GM18508 (cell line): ENCODE data around the gene CDK5RAP2.

Experiments
- ATAC-seq: cut with Tn5 transposase; IDR thresholded peaks from one replicate; pipeline ENCODE4 v1.9.1; 2021; ENCODE audit warnings: moderate number of reproducible peaks; ENCODE audit not compliant: insufficient read depth, unreplicated experiment

The CDK5RAP2 gene

DNA sequence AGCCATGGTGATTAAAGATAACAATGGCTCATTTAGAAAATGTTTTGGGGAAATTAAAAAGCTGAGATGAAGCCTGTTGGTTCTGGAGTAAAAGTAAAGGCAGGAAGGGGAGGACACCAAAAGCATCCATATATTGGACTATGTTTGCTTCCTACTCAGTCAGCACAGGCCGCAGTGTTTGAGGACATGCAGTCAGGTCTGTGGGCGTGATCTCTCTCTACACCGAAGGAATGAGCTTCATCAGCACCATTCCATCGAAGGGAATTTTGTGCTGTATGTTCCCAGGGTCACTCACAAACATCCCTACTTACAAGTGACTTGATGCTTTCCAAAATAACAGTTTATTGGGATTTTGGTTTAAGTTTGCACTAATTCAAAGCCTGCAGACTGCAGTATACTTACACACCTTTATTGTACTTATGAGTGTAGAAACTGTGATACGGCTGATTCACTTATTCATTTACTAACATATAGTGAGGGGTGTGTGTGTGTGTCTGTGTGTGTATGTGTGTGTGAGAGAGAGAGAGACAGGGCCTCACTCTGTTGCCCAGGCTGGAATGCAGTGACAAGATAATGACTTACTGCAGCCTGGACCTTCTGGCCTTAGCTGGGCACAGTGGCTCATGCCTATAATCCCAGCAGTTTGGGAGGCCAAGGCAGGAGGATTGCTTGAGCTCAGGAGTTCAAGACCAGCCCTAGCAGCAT is 13.4 kb upstream of the CDK5RAP2 start:
- ATAC-seq = no peak

DNA sequence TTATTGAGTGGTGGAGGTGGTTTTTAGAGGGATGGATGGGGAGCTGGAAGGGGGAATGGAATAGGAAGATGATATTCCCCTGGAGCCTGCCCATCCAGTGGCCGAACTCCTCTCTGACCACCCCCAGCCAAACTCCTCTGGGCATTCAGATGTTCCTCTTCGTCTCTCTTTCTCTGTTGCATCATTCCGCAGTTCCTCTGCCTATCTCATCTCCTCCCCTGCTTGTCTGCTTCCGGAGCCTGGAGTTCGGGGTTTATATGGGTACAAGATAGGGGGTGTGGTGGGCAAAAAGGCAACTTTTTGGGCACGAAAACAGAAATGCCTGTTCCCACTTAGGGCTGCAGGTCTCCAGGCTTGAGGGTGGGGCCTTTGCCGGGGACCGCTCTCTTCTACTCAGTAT is 12.2 kb upstream of the CDK5RAP2 start:
- ATAC-seq = no peak

DNA sequence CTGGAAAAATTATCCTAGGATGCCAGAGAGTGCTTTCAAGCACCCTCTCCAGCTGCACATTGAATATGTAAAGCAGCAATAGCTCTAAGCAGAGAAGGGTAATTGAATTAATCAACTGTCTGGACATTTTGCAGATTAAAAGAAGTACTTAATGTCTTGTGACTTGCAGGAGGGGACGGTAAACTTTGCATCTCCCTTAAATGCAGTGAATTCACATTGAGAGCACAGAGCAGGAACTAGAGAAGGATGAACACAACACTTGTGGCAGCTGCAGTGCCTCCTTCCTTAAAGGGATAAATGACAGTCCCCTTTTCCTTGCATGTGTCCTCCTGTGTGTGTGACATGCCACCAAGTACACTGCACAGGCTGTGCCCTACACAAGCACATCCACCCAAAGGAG is 7.4 kb upstream of the CDK5RAP2 start:
- ATAC-seq = no peak

DNA sequence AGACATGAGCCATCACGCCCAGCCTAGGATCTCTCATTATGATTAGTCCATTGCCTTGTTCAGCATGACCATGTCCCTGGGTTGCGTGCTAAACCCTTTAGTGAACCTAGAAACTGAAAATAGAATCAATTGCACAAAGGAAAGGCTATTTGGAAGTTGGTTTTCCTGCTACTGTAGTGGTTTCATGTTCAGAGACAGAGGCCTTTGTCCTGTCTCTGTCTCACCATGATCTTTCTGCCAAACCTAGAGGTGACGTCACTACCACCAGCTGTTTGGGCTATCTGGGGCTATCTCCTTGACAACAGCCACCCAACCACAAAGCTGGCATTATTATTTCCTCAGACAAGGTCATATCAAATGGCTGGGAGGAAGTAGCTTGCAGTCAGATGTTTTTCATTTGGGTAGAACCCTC is 4.0 kb upstream of the CDK5RAP2 start:
- ATAC-seq = peak; percentile 44

DNA sequence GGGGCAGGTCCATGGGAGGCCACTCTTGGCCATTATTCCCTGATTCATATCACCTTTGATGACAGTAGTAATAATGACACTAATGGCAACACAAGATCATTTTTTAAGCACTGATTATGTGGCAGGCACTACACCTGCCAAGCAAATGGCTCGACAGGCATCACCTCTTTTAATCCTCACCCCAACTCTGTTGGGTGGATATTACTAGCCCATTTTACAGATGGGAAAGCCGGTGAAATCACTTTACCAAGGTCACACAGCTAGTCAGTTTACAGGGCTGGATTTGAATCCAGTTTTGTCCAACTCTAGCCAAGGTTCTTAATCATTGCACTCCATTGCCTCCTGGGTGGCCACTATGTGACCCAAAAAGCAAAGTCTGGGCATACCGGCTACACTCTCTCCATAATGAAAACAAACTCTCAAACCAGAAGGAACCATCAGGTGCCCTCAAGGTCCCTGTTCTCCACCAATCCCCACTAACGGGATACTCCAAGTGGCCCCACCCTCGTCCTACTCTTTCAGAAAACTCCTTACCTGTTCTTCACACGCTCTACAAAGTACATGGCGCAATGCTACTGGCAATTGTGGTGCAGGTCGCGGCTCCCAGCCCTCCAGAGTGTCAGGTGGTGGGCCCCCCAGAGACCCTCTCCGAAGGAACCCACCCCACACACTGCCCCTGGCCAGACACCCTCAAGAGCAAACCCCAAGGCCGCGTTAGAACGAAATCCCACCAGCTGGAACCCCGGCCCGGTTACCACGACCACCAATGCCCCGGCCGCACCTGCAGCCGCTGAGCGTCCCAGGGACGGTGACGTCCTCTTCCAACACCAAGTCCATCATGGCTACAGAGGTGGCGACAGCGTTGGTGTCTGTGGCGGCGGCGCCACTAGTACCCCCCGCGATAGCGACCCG is 572 bp downstream of the CDK5RAP2 start:
- ATAC-seq = peak; percentile 11

DNA sequence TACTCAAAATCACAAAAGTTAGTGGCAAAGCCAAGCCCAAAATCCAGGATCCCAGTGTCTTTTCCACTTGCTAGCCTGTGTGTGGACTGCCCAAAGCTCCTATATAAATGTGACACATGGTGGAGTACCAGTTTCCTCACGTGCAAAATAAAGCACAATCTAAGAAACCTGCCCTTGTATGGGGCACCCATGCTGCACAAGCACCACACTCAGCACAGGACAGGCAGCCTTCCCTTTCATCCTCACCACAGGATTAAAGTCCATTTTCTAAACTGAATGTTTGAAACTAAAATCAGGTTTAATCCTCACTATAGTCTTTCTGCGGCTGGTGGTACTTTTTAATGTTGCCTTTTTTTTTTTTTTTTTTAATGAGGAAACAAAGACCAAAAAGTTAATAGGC is 5.5 kb downstream of the CDK5RAP2 start:
- no peak for ATAC-seq

DNA sequence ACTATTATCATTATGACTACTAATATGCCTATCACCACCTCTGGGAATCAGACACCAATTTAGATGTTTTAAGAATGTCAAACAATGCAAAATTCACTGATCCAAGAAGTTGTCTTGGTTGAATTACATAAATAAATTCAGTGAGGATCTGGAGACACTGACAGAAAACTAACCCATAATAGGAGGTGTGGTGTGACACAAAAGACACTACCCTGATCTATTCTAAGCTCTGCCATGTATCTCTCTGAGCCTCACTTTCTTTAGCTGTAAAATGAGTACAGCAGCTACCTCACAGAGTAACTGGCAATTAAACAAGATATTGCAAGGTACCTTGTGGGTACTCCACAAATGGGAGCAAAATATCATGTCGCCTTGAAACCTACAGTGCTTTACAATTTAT is 7.5 kb downstream of the CDK5RAP2 start:
- ATAC-seq = no peak

DNA sequence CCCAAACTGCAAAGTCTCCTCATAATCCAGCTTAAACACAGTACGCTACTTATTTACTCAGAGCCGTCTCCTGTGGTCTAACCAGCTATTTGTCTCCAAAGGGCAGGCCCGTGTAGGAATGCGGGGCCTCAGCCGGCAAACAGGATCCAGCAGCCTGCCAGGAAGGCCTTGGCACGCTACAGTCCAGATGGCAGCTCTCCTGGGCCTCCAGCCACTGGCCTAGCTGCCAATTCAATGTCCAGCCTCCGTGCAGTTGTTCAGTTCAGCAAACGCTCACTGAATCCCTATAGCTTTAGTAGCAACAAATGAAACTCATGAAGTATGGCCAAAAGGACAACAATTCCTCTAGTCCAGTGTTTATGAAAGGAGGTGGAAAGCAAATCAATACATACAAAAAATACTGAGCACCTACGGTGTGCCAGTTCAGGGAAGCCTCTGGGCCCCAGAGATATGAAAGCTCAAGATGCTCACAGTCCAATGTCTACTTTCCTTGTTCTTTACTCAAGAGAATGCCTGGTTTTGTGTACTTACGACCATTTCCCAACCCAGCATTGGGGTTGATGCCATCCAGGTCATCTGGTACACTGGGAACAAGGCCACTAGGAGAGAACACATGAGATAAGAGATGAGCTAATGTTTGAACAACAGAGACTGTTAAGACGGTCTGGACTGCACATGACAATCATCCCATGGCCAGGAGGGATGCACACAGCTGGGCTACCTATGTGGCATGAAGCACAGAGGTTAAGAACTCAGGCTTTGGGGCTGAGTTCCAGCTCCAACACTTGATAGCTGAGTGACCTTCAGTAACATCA is 8.3 kb downstream of the CDK5RAP2 start:
- ATAC-seq = no peak

DNA sequence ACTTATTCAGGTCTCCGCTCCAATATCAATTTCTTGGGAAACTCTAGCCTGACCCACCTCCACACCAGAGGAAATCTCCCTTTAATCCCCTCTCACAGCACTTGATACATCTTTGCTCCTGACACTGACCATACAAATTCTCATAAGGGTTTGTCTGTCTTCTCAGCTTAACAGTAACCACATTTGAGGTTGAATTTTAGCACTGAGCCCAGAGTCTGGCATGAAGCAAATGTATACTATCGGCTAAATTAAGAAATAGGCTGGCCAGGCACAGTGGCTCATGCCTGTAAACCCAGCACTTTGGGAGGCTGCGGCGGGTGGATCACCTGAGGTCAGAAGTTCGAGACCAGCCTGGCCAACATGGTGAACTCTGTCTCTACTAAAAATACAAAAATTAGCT is 9.7 kb downstream of the CDK5RAP2 start:
- no peak for ATAC-seq

DNA sequence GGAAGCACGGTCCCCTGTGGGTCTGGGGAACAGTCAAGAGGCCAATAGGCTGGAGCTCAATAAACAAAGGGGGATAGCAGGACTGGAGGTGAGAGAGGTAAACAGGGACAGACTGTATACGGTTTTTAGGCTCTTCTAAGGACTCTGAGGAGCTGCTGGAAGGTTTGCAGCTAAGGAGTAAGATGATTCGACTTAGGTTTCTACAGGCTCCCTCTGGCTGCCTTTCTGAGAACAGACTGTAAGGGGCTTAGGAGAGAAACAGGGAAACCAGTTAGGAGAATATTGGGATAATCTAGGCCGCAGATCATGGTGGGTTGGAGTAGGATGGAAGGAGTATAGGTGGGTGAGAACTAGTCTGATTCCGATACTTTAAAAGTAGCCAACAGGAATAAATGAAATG is 10.4 kb downstream of the CDK5RAP2 start:
- no peak for ATAC-seq

DNA sequence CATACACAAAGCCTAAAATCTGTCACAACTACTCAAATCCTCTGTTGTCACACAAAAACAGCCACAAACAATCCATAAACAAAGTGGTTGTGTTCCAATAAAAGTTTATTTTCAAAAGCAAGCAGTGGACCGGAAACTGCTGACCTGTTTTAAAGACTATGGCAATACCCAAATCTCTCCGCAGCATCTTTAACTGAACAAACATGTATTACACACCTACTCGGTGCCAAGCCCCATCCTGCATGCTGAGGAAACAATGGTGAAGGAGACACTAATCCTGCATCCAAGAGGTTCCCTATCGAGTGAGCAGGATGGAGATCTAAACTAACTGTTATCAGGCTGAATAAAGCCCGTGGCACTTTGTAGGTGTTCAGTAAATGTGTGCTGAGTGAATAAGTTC is 11.2 kb downstream of the CDK5RAP2 start:
- no peak for ATAC-seq

DNA sequence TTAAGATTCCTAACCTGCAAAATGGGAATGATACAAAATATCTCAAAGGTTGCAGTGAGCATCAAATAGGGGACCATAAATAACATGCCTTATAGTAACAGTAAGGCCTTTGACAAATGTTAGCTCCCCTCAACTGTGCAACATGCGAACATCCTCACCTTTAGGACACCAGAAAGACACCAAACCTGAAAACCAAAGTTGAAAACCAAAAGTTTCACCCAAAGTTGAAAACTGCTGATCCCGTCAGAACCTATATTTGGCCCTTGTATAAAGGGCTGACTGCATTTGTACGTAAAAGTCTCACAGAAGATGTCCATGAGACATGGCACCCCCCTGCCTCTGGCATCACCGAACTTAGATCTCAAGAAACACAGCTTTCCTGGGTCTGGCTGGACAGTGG is 12.1 kb downstream of the CDK5RAP2 start:
- no peak for ATAC-seq

DNA sequence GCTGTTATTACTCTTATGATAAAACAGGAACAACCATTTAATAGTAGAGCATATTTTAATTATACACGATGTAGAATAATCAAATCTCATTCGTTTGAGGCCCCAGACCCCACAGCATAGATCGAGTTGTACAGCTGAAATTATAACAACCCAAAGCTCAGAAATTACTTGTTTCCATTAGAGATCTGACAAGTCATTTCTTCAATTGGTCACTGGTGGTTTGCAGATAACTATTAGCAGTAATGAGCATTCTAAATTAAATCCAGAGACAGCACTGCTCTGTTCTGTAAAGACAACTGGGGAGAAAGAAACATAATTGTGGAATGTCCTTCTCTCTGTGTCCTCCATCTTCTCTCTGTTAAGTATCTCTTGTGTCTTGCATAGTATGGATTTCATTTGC is 12.9 kb downstream of the CDK5RAP2 start:
- ATAC-seq = no peak

DNA sequence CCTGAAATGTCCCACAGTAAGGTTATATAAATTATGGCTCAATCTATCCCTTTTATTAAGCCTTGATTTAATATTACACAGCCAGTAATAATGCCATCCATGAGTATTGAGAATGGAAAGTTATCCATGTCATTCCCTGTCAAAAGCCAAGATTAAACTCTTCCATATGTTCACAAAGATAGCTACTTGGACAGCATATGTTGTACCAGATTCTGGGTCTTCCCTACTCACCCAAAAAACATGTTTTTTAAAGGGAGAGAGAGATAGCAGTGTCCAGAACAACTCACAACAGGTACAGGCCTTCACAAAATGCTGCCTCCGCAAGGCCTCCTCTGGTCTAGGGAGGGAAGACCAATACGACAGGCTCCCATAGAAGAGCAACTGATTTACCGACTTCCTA is 15.4 kb downstream of the CDK5RAP2 start:
- ATAC-seq = no peak

DNA sequence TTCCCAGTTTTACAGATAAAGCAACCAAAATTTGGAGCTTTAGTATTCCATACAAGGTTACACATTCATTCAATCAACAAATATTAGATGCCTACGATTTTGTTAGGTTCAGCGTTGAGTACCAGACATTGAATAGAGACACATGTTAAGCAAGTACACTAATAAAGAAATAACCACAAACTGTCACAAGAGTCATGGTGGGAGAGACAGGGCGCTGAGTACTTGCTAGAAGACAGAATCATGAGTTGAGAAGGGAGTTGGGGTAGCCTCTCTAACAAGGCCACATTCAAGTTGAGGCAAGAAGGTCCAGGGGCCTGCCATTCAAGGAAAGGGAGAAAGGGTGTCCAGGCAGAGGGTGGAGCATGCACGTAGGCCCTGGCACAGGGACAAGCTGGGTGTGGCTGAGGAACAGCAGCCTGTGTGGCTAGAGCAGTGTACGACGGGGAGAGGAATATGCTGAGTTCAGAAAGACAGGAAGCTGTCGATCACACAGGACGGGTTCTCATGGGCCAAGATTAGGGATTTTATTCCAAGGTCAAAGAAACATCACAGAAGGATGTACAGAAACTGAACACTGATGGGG is 17.0 kb downstream of the CDK5RAP2 start:
- no peak for ATAC-seq

DNA sequence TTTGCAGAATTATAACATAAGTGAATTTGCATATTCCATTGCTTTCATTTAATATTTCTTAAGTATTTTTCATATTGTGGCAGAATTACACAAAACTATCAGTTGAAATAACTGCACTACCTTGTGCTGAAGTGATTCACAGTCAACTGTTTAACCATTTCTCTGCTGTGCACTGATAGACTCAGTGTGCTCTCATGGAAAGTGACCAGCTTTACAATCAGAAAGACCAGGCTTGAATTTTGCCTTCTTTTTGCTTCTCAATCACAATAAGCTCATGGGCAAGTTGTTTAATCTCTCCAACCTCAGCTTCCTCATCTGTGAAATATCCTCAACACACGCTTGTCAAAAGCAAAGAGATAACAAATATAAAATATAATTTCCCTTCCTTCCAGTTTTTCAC is 18.3 kb downstream of the CDK5RAP2 start:
- no peak for ATAC-seq

DNA sequence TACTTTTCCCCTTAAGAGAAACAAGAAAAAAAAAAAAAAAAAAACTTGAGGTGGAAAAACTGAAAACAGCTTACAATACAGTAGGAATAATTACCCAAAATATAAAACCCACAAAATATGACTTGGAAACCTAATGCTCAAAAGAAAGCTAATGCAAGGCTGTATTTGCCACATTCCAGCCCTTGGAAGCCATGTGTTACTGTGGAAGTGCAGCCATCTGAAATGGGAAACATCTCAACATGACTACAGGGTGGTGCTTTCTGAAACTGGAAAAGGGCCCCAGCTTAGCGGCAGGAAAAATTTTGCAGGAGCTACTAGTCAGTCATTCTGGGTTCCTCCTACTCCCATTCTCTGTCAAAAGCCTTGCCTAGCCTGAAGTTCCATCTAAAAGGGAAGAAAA is 20.4 kb downstream of the CDK5RAP2 start:
- ATAC-seq = no peak

DNA sequence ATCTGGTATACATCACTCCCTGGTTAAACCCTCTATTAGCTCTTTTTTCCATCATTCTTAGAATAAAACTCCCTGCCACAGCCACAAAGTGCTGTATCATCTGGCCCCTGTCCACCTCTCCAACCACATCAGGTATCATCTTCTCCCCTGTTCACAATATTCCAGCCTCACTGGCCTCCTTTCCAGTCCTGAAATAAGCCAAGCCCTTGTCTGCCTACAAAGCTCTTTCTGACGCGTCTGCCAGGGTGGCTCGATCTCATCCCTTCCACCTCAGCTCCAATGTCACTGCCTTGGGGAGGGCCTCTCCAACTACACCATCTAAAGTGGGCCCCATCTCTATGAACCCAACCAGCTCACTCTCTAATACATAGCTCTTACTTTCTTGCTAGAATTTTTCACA is 21.5 kb downstream of the CDK5RAP2 start:
- ATAC-seq = no peak

DNA sequence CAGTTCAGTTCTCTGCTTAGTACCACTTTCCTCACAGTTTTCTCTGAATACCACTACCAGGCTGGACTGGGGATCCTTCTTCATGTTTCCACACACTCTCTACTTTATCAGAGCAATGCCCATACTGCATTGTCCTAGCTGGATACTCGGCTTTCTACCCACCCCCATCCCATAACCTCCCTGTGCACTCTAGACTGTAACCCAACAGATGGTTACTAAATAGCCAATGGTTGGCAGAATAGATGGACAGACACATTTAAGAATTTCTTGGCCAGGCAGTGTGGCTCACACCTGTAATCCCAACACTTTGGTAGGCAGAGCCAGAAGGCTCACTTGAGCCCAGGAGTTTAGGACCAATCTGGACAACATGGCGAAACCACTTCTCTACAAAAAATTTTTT is 22.8 kb downstream of the CDK5RAP2 start:
- ATAC-seq = no peak

DNA sequence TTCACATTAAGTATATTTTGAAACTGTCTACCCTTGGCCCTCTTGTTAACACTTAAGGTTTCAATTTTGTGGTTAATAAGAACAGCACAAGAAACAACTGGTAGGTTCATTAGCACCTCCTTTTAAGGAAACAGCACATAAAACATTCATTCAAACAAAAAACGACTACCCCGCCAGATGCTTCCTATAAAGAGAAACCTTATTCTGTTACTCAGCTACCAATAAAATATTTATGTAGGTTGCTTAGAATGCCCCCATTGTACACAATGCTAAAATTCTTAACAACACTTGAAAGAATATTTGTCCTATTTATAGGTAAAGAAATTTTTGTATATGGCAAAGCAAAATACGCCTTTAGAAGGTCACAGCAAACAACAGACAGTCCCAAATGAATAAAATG is 23.2 kb downstream of the CDK5RAP2 start:
- no peak for ATAC-seq

DNA sequence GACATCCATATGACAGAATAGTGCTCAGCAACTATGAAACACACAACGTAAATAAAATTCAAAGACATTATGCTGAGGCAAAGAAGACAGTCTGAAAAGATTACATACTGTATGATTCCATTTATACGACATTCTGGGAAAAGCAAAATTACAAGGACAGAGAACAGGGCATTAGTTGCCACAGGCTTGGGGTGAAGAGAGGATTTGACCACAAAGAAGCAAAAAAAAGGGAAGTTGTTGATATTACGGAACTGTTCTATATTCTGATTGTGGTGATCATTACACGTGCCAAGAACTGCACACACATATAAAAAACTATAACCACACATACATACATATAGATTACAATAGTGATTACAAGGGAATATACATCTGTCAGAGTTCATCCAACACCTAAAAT is 24.1 kb downstream of the CDK5RAP2 start:
- ATAC-seq = no peak
